ENCODE measurements around the gene CNKSR2. TPM values are rescaled to one million over a fixed set of nuclear protein-coding genes. Genes with fewer than 3 reads are reported as not detected.

The CNKSR2 gene
- total RNA-seq, 1 experiment from 2014 or later, result not detected

DNA sequence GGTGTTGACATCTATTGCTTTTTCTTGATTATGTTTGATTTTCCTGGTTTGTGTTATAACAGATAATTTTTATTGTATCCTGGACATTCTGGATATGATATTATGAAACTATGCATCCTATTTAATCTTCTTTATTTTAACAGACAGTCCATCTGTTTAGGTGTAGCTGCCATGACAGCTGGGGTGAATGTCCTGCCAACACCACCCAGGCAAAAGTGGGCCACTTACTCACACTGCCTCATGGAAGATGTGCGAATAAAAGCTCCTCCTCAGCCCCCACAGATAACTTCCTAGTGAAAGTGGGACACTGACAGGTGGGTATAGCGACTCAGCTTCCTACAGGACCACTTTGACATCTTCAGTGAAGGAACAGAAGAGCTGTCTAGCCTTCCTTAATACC, 18.4 kb upstream of the CNKSR2 start:
- Histone ChIP-seq H3K27me3 (ENCODE audit: insufficient read depth, low read length) (no peaks in the 10 kb centered on the region), H3K4me2 (ENCODE audit: low read length) (no peak overlapping the region), H3K79me2 (ENCODE audit: insufficient read depth, low read length) (no peaks in the 10 kb centered on the region), H3K9ac (ENCODE audit: low read length) (no peak overlapping the region), H3K9me2 (ENCODE audit: insufficient read depth) (no peaks in the 10 kb centered on the region), H3K4me3 (replicated peaks in 1 of 2; ENCODE audit: low read depth in 1 of 2, low read length in 2 of 2) (no peak overlapping the region), H2AFZ (ENCODE audit: low read depth, low read length, poor library complexity, severe bottlenecking) (no peak overlapping the region), H3K4me1 (ENCODE audit: control insufficient read depth in 1 of 2, insufficient read depth in 2 of 2, low read length in 2 of 2) (no peaks in the 10 kb centered on the region), H3K9me3 (ENCODE audit: control insufficient read depth in 1 of 2, insufficient read depth in 1 of 2, low read depth in 1 of 2, low read length in 2 of 2) (no peaks in the 10 kb centered on the region), H4K20me1 (ENCODE audit: insufficient read depth) (no peaks in the 10 kb centered on the region), H3K36me3 (ENCODE audit: control insufficient read depth in 1 of 2, insufficient read depth in 2 of 2, low read length in 2 of 2) (no peaks in the 10 kb centered on the region), H3K27ac (ENCODE audit: low read depth, low read length) (no peak overlapping the region)
- POLR2A ChIA-PET, result no interaction called here
- RAD21 ChIA-PET (ENCODE audit: low non-redundant PET in 1 of 2, low total read pairs in 2 of 2, uncharacterized antibody in 2 of 2, unreplicated experiment in 2 of 2), result no interaction called here
- ATAC-seq (no peak), DNase-seq (ENCODE audit: low read depth, low spot score) (no peak)
- TF ChIP-seq POLR2A (IDR thresholded peaks at IDR 0.05; ENCODE audit: borderline replicate concordance, extremely low read depth, insufficient read depth, insufficient read length), result no peak
- TF ChIP-seq ZNF274 (IDR thresholded peaks at IDR 0.05; ENCODE audit: low read depth, low read length), result no peak
- no peak for TF ChIP-seq EZH2 (IDR thresholded peaks at IDR 0.05)
- no peak for TF ChIP-seq EGR1 (IDR thresholded peaks at IDR 0.05; ENCODE audit: low read depth)
- no peak for TF ChIP-seq TCF7L2 (IDR thresholded peaks at IDR 0.05; ENCODE audit: borderline replicate concordance, extremely low read depth, insufficient read depth, insufficient read length)
- TF ChIP-seq, protein P1, sequence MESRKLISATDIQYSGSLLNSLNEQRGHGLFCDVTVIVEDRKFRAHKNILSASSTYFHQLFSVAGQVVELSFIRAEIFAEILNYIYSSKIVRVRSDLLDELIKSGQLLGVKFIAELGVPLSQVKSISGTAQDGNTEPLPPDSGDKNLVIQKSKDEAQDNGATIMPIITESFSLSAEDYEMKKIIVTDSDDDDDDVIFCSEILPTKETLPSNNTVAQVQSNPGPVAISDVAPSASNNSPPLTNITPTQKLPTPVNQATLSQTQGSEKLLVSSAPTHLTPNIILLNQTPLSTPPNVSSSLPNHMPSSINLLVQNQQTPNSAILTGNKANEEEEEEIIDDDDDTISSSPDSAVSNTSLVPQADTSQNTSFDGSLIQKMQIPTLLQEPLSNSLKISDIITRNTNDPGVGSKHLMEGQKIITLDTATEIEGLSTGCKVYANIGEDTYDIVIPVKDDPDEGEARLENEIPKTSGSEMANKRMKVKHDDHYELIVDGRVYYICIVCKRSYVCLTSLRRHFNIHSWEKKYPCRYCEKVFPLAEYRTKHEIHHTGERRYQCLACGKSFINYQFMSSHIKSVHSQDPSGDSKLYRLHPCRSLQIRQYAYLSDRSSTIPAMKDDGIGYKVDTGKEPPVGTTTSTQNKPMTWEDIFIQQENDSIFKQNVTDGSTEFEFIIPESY (IDR thresholded peaks at IDR 0.05; ENCODE audit: extremely low read depth, insufficient replicate concordance, low read length), result no peak
- TF ChIP-seq POLR2AphosphoS5 (IDR thresholded peaks at IDR 0.05; ENCODE audit: low read depth, low read length), result no peak
- CTCF ChIA-PET, result no interaction called here
- BruUV-seq (replicated peaks), result no TSS peak
- intact Hi-C loops (cut with micrococcal nuclease), result no loop called here

DNA sequence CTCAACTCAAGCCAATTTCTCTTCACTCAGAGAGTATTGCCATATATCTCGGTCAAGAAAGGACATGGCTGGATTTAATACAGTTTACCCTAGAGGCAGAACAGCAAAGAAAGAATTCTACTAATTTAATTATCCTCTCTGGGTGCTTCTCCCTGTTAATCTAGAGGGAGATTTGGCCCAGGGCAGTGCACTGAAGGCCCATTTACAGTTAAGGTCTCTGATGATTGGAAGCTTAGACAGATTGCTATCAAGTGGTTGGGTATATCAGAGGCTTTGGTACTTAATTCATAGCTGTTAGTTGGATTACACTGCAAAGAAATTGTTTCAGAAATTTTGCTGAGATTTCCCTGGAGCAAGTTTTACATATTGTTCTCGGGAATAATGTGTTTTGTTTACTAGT, 4.6 kb upstream of the CNKSR2 start:
- ChIA-PET RAD21 (ENCODE audit: low non-redundant PET in 1 of 2, low total read pairs in 2 of 2, uncharacterized antibody in 2 of 2, unreplicated experiment in 2 of 2) (no interaction called here), POLR2A (no interaction called here), CTCF (no interaction called here)
- Histone ChIP-seq H3K4me3 (replicated peaks in 1 of 2; ENCODE audit: low read depth in 1 of 2, low read length in 2 of 2) (no peak overlapping the region), H3K4me2 (ENCODE audit: low read length) (no peak overlapping the region), H4K20me1 (ENCODE audit: insufficient read depth) (no peaks in the 10 kb centered on the region), H3K36me3 (ENCODE audit: control insufficient read depth in 1 of 2, insufficient read depth in 2 of 2, low read length in 2 of 2) (no peaks in the 10 kb centered on the region), H2AFZ (ENCODE audit: low read depth, low read length, poor library complexity, severe bottlenecking) (no peak overlapping the region), H3K9me3 (ENCODE audit: control insufficient read depth in 1 of 2, insufficient read depth in 1 of 2, low read depth in 1 of 2, low read length in 2 of 2) (no peaks in the 10 kb centered on the region), H3K9ac (ENCODE audit: low read length) (no peak overlapping the region), H3K4me1 (ENCODE audit: control insufficient read depth in 1 of 2, insufficient read depth in 2 of 2, low read length in 2 of 2) (no peaks in the 10 kb centered on the region), H3K79me2 (ENCODE audit: insufficient read depth, low read length) (no peaks in the 10 kb centered on the region), H3K27ac (ENCODE audit: low read depth, low read length) (no peak overlapping the region), H3K9me2 (ENCODE audit: insufficient read depth) (no peaks in the 10 kb centered on the region), H3K27me3 (ENCODE audit: insufficient read depth, low read length) (no peaks in the 10 kb centered on the region)
- DNase-seq (ENCODE audit: low read depth, low spot score) (no peak), ATAC-seq (no peak)
- intact Hi-C loops (cut with micrococcal nuclease), result no loop called here
- TF ChIP-seq, protein P2, sequence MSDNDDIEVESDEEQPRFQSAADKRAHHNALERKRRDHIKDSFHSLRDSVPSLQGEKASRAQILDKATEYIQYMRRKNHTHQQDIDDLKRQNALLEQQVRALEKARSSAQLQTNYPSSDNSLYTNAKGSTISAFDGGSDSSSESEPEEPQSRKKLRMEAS (IDR thresholded peaks at IDR 0.05), result no peak
- no peak for TF ChIP-seq EZH2phosphoT487 (IDR thresholded peaks at IDR 0.05; ENCODE audit: borderline replicate concordance)
- TF ChIP-seq FOSL1 (IDR thresholded peaks at IDR 0.05; ENCODE audit: low read depth), result no peak
- TF ChIP-seq CEBPB (IDR thresholded peaks at IDR 0.05; ENCODE audit: low read depth), result no peak
- no peak for TF ChIP-seq TCF7L2 (IDR thresholded peaks at IDR 0.05; ENCODE audit: borderline replicate concordance, extremely low read depth, insufficient read depth, insufficient read length)
- no peak for TF ChIP-seq RAD21 (IDR thresholded peaks at IDR 0.05; ENCODE audit: low read depth)
- BruUV-seq (replicated peaks), result no TSS peak

All from HCT116 (cell line).